ENCODE data around the gene ZNF212. TPM values are rescaled to one million over a fixed set of nuclear protein-coding genes. Genes with fewer than 3 reads are reported as not detected.
"Not testable (repeated sequence)": the region's sequence is repeated elsewhere in the genome, so short reads cannot be mapped to it uniquely, and the experiment has no call there.

The ZNF212 gene
- total RNA-seq, 2 experiments from 2014 or later = 10.5 to 13.4 TPM

DNA sequence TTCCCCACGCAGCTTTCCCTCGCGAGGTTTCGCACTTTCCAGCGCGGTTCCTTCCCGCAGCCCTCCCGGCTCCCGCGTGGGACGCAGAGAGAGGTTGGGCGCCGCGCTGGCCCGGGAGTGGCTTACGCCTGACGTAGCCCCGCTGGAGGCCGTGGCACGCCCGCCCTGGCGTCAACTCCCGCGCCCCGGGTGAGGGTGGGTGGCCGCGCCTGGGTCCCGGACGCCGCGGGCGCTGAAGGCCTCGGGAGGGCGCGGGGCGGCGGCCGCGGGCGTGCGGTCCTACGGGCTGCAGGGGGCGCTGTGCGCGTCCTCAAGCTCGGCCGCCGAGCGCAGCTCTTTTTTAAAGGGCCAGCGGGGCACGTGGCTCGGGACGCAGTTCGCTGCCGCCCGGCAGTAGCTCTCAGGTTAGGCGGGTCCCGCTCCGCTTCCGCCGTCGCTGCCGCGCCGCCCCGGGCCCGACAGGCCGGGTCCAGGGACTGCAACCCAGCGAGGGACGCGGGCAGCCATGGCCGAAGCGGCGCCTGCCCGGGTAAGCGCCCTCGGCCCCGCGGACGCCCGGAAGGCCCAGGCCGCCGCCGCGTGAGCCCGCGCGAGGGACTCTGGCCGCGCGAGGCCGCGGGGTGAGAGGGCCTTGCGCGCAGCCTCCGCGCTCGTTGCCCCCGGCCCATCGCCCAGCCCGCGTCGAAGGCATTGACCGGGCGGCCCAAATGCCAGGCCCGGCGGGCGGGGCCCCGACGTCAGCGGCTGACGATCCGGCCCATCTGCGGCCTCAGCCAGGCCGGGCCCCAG lies 22.6 kb downstream of the ZNF212 start, which contains the start of gene ZNF783:
Gene ZNF783, plus strand, starts transcription at position 368 of the 789 bp plus-strand sequence. Its CDS starts 138 bp downstream, at position 506.
- peaks cover 29% of the 10 kb centered on the region for H3K4me1 Mint-ChIP-seq (ENCODE audit: low read depth)

GRCh38 chr7:149266451-149266850 lies 27.0 kb downstream of the ZNF212 start:
- ChIA-PET CTCF (no interaction called here), POLR2A (interaction anchor here (1.9 to 2.5 kb wide), 2 partner anchors 19 to 71 kb away, joined by 6 to 7 read pairs; partner anchors contain the start of gene ZNF282)
- H3K27ac Mint-ChIP-seq = no peak overlapping the region
- DNase-seq (no peak), ATAC-seq (no peak)
- intact Hi-C loops (cut with micrococcal nuclease) = no loop called here
- no peak for TF ChIP-seq CTCF (IDR thresholded peaks at IDR 0.05)
- peaks cover 2% of the 10 kb centered on the region for H3K9me3 Mint-ChIP-seq
- peaks cover 44% of the 10 kb centered on the region for H3K36me3 Mint-ChIP-seq (ENCODE audit: low read depth)
- H3K4me3 Mint-ChIP-seq = no peak overlapping the region
- no peaks in the 10 kb centered on the region for H3K27me3 Mint-ChIP-seq
- peaks cover 34% of the 10 kb centered on the region for H3K4me1 Mint-ChIP-seq (ENCODE audit: low read depth)

More for the DNA sequence above, 22.6 kb downstream of the ZNF212 start, which contains the start of gene ZNF783:
- ChIA-PET POLR2A (interaction anchor here (0.6 to 1.7 kb wide), 11 partner anchors 12 to 197 kb away, joined by 3 to 11 read pairs (median 4); partner anchors contain the start of gene ZNF282), CTCF (interaction anchor here (0.5 to 1.9 kb wide), 20 partner anchors 9 to 371 kb away, joined by 3 to 34 read pairs (median 4); partner anchors contain the start of genes ZNF212, ZNF282, ZNF398 and ZNF425)
- DNase-seq (peak; percentile 89), ATAC-seq (peak; percentile 87)
- Mint-ChIP-seq H3K9me3 (no peaks in the 10 kb centered on the region), H3K27ac (peak within 1 kb of the TSS; percentile 87), H3K4me3 (peak within 1 kb of the TSS; percentile 75), H3K27me3 (no peaks in the 10 kb centered on the region), H3K36me3 (ENCODE audit: low read depth) (peaks cover 20% of the 10 kb centered on the region)
- intact Hi-C loops (cut with micrococcal nuclease) = no loop called here
- peak; percentile 92 for TF ChIP-seq CTCF (IDR thresholded peaks at IDR 0.05)

GRCh38 chr7:149267733-149268132 lies 28.3 kb downstream of the ZNF212 start:
- Mint-ChIP-seq H3K27me3 (no peaks in the 10 kb centered on the region), H3K36me3 (ENCODE audit: low read depth) (peaks cover 44% of the 10 kb centered on the region), H3K4me1 (ENCODE audit: low read depth) (peaks cover 32% of the 10 kb centered on the region), H3K27ac (no peak overlapping the region), H3K9me3 (peaks cover 2% of the 10 kb centered on the region), H3K4me3 (no peak overlapping the region)
- ATAC-seq (no peak), DNase-seq (no peak)
- no peak for TF ChIP-seq CTCF (IDR thresholded peaks at IDR 0.05)
- intact Hi-C loops (cut with micrococcal nuclease) = no loop called here
- ChIA-PET POLR2A (no interaction called here), CTCF (no interaction called here)

DNA sequence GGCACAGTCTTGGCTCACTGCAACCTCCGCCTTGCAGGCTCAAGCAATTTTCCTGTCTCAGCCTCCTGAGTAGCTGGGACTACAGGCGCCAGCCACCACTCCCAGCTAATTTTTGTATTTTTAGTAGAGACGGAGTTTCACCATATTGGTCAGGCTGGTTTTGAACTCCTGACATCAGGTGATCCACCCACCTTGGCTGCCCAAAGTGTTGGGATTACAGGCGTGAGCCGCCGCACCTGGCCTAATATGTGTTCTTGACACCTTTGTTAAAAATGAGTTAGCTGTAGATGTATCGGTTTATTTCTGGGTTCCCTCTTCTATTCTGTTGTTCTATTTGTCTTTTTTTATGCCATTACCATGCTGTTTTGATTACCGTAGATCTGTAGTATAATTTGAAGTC lies 35.0 kb downstream of the ZNF212 start:
- intact Hi-C loops (cut with micrococcal nuclease); H3K4me1 Mint-ChIP-seq (ENCODE audit: low read depth); H3K9me3 Mint-ChIP-seq; DNase-seq; H3K27ac Mint-ChIP-seq; ATAC-seq; H3K4me3 Mint-ChIP-seq; H3K27me3 Mint-ChIP-seq: not testable (repeated sequence)
- H3K36me3 Mint-ChIP-seq (ENCODE audit: low read depth) = peaks cover 46% of the 10 kb centered on the region
- ChIA-PET POLR2A (interaction anchor here (1.4 kb wide), 1 partner anchor 22 kb away, joined by 3 read pairs; no protein-coding TSS in a partner anchor), CTCF (interaction anchor here (2.0 to 3.1 kb wide), 2 partner anchors 10 to 13 kb away, joined by 4 to 11 read pairs; partner anchors contain the start of gene ZNF783)

DNA sequence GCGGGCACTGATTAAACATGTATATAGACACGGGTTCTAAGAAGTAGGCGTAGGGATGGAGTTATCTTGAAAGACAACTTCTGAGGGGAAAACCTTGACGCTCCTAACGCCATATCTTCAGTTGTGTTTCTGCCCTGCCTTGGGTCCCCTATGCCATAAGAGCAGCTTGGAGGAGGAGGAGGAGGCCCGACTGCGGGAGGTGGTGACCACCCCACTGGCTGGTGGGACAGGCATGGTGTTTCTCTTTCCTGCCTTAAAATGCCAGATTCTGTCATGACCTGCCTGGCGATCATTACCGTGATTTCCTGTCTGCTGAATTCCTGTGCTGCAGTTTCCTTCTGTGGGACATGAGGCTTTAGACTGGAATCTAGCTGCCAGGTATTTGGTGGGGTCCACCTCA lies 38.4 kb downstream of the ZNF212 start:
- ATAC-seq = no peak
- Mint-ChIP-seq H3K4me3 (no peak overlapping the region), H3K9me3 (no peaks in the 10 kb centered on the region), H3K4me1 (ENCODE audit: low read depth) (no peaks in the 10 kb centered on the region), H3K27me3 (no peaks in the 10 kb centered on the region), H3K27ac (no peak overlapping the region), H3K36me3 (ENCODE audit: low read depth) (peaks cover 40% of the 10 kb centered on the region)
- no peak for DNase-seq
- ChIA-PET CTCF (interaction anchor here (0.6 kb wide), 1 partner anchor 32 kb away, joined by 3 read pairs; no protein-coding TSS in a partner anchor), POLR2A (interaction anchor here (0.5 to 1.0 kb wide), 2 partner anchors 8 to 68 kb away, joined by 3 read pairs; no protein-coding TSS in a partner anchor)
- intact Hi-C loops (cut with micrococcal nuclease) = no loop called here
- no peak for TF ChIP-seq CTCF (IDR thresholded peaks at IDR 0.05)
